GM10248 (cell line): ENCODE results near the gene VBP1.

Experiments
- CTCF ChIA-PET: fragments of 300-600 bp; sonication (Branson Sonifier 250); formaldehyde crosslinking; extraction: SDS; loops from one replicate; lab custom pipeline; 2021; ENCODE audit warnings: antibody characterized with exemption; lab: Yijun Ruan, JAX
- POLR2A ChIA-PET: fragments of 350-650 bp; sonication (Branson Sonifier 250); formaldehyde crosslinking; extraction: SDS; loops from one replicate; lab custom pipeline; 2020; ENCODE audit warnings: antibody characterized with exemption; lab: Yijun Ruan, JAX
- DNase-seq: peaks from one replicate; pipeline ENCODE4 v3.0.0; 2012; ENCODE audit errors: extremely low spot score
- CTCF ChIP-seq: IDR thresholded peaks from 2 replicates; pipeline ENCODE4 v1.5.1; 2012; ENCODE audit warnings: mild to moderate bottlenecking, low read depth; ENCODE audit errors: extremely low read depth, missing control alignments, control extremely low read depth

VBP1 gene

GRCh38 chrX:155235891-155236290, 19.6 kb downstream of the VBP1 start:
- no peak for DNase-seq
- no peak for TF ChIP-seq CTCF
- POLR2A ChIA-PET: no interaction called here
- CTCF ChIA-PET: interaction anchor here (1.4 kb wide), 1 partner anchor 189 kb away, joined by 3 read pairs; no protein-coding TSS in a partner anchor

- no peak for DNase-seq
- CTCF ChIA-PET: interaction anchor here (1.1 kb wide), 1 partner anchor 12 kb away, joined by 3 read pairs; no protein-coding TSS in a partner anchor
- TF ChIP-seq CTCF: no peak
- POLR2A ChIA-PET: no interaction called here
These were observed 21.5 kb downstream of the VBP1 start for GRCh38 chrX:155237719-155238118.

GRCh38 chrX:155242300-155242699, 26.0 kb downstream of the VBP1 start:
- no peak for TF ChIP-seq CTCF
- DNase-seq: no peak
- POLR2A ChIA-PET: no interaction called here

GRCh38 chrX:155246748-155247147, 30.5 kb downstream of the VBP1 start:
- TF ChIP-seq CTCF: no peak
- ChIA-PET CTCF (interaction anchor here (1.2 kb wide), 1 partner anchor 15 kb away, joined by 3 read pairs; no protein-coding TSS in a partner anchor), POLR2A (no interaction called here)
- DNase-seq: no peak

More at GRCh38 chrX:155242300-155242699, 26.0 kb downstream of the VBP1 start:
- CTCF ChIA-PET: no interaction called here

- no peak for TF ChIP-seq CTCF
- CTCF ChIA-PET: no interaction called here
- no peak for DNase-seq
- POLR2A ChIA-PET: no interaction called here
These were observed 31.2 kb downstream of the VBP1 start for GRCh38 chrX:155247497-155247896.

GRCh38 chrX:155251391-155251790, 35.1 kb downstream of the VBP1 start:
- TF ChIP-seq CTCF: no peak
- ChIA-PET CTCF (no interaction called here), POLR2A (no interaction called here)
- DNase-seq: no peak
